ENCODE measurements around the gene AGMAT. TPM values are rescaled to one million over a fixed set of nuclear protein-coding genes. Genes with fewer than 3 reads are reported as not detected.

Gene AGMAT
- total and polyA plus RNA-seq, 9 of the 15 experiments (the other 6 are each of a cell fraction or from before 2014, with no cell fraction given): not detected

DNA sequence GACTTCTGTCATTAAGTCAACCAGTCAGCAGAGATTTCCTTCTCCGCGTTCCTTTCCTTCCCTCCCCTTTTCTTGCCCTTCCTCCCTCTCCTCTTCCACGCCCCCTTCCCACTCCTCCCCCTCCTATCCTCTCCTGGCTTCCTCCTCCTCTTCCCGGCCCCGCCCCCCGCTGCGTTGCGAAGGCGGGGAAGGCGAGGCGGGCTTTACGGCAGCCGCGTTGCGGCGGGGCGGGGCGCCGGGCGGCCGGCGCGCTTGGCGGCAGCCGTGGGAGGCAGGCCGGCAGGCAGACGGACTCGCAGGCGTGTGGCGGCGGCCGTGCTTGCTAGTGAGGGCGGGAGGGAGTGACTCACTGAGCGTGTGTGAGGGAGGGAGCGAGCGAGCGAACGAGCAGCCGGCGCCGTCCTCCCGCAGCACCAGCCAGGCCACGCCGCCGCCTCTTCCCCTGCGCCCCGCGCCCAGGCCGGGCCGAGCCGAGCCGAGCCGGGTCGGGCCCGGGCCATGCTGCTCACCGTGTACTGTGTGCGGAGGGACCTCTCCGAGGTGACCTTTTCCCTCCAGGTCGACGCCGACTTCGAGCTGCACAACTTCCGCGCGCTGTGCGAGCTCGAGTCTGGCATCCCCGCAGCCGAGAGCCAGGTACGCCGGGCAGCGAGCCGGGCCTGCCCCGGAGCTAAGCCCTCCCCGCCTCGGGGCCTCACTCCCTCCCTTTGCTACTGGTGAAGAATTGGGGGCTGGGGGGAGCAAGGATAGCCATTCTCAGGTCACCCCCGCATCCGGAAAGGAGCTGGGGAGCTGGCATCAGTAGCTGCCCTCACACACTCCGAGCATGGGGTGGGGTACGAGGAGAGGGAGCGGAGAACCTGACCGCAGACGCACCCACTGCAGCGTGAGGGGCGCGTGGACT is 32.6 kb upstream of the AGMAT start, which contains the start of gene DDI2:
Gene DDI2, plus strand, starts transcription at position 286 of the 904 bp plus-strand sequence. Its CDS starts 213 bp downstream, at position 499.
- peak; percentile 97 to 99 (median 98) for DNase-seq (ENCODE audit: extremely low read depth in 1 of 4, low spot score in 3 of 4)
- ATAC-seq: peak; percentile 95
- Histone ChIP-seq H3K79me2 (ENCODE audit: control insufficient read depth, insufficient read depth, low read length) (peaks cover 51% of the 10 kb centered on the region), H4K20me1 (replicated peaks; ENCODE audit: control insufficient read depth, insufficient read depth, low read length) (peaks cover 5% of the 10 kb centered on the region; the same call in 1 of the 2 replicates), H3K9me3 (replicated peaks; ENCODE audit: control insufficient read depth, insufficient read depth, low read depth, low read length) (no peaks in the 10 kb centered on the region), H3K9me1 (ENCODE audit: control insufficient read depth, insufficient read depth, low read length) (no peaks in the 10 kb centered on the region), H3K4me2 (ENCODE audit: insufficient read depth, low read length) (peak within 1 kb of the TSS; percentile 97), H3K27me3 (ENCODE audit: control insufficient read depth in 2 of 2, insufficient read depth in 2 of 2, low read length in 2 of 2) (no peaks in the 10 kb centered on the region), H3K27ac (ENCODE audit: extremely low read depth, low read depth, low read length) (peak within 1 kb of the TSS; percentile 83), H2AFZ (ENCODE audit: low read depth, low read length) (peak within 1 kb of the TSS; percentile 90), H3K4me1 (replicated peaks in 1 of 2; ENCODE audit: control insufficient read depth in 2 of 2, insufficient read depth in 2 of 2, low read length in 2 of 2) (peaks cover 23 to 32% of the 10 kb centered on the region in 2 experiments), H3K36me3 (ENCODE audit: control insufficient read depth, insufficient read depth, low read length) (peaks cover 23% of the 10 kb centered on the region), H3K4me3 (peak within 1 kb of the TSS; percentile 94), H3K9ac (ENCODE audit: insufficient read depth in 1 of 2, low read depth in 2 of 2, low read length in 2 of 2) (peak within 1 kb of the TSS; percentile 88 to 98)
- WGBS (ENCODE audit: insufficient coverage, low coverage, missing lambda C conversion rate): under 1% methylated on average over 68 of the region's 86 CpGs
- ChIA-PET CTCF (ENCODE audit: low intra/inter-chr PET ratio) (interaction anchor here (0.7 kb wide), 1 partner anchor 26 kb away, joined by 4 read pairs; no protein-coding TSS in a partner anchor), POLR2A (interaction anchor here (0.5 to 2.1 kb wide), 11 partner anchors 10 to 1523 kb away, joined by 3 to 17 read pairs (median 4); no protein-coding TSS in a partner anchor)
- intact Hi-C loops (cut with micrococcal nuclease): loop anchor here (2.0 kb wide), 1 partner anchor 91 kb away; the partner anchor contains the start of gene DNAJC16
- in situ Hi-C loops (cut with MboI): no loop called here
- BruUV-seq (replicated peaks): no TSS peak
- FAIRE-seq: peak; percentile 90
- no peak for TF ChIP-seq PTBP1 (IDR thresholded peaks at IDR 0.05; ENCODE audit: low read depth, low read length)
- no peak for TF ChIP-seq NFIC (IDR thresholded peaks at IDR 0.05)
- no peak for TF ChIP-seq ZNF778 (CRISPR knock-in tag; IDR thresholded peaks at IDR 0.05)
- TF ChIP-seq, protein P1, sequence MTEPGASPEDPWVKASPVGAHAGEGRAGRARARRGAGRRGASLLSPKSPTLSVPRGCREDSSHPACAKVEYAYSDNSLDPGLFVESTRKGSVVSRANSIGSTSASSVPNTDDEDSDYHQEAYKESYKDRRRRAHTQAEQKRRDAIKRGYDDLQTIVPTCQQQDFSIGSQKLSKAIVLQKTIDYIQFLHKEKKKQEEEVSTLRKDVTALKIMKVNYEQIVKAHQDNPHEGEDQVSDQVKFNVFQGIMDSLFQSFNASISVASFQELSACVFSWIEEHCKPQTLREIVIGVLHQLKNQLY (CRISPR knock-in tag; conservative IDR thresholded peaks at IDR 0.05): 0 out of 4 replicates have a peak, but pooled peaks of 1 of the 2 experiments have one; percentile 68
- no peak for TF ChIP-seq COPS2 (conservative IDR thresholded peaks at IDR 0.05)
- TF ChIP-seq HMGXB4 (CRISPR knock-in tag; IDR thresholded peaks at IDR 0.05): peak; percentile 97
- TF ChIP-seq SMARCC2 (IDR thresholded peaks at IDR 0.05; ENCODE audit: low read depth): no peak; the same call in 1 of the 2 replicates
- TF ChIP-seq TEAD4 (IDR thresholded peaks at IDR 0.05; ENCODE audit: low read length): no peak
- TF ChIP-seq TEAD4 (CRISPR knock-in tag; IDR thresholded peaks at IDR 0.05; ENCODE audit: borderline replicate concordance): peak; percentile 16; the same call in 1 of the 2 replicates
- TF ChIP-seq, protein P2, sequence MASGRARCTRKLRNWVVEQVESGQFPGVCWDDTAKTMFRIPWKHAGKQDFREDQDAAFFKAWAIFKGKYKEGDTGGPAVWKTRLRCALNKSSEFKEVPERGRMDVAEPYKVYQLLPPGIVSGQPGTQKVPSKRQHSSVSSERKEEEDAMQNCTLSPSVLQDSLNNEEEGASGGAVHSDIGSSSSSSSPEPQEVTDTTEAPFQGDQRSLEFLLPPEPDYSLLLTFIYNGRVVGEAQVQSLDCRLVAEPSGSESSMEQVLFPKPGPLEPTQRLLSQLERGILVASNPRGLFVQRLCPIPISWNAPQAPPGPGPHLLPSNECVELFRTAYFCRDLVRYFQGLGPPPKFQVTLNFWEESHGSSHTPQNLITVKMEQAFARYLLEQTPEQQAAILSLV (tag; IDR thresholded peaks at IDR 0.05): no peak
- TF ChIP-seq, protein P3, sequence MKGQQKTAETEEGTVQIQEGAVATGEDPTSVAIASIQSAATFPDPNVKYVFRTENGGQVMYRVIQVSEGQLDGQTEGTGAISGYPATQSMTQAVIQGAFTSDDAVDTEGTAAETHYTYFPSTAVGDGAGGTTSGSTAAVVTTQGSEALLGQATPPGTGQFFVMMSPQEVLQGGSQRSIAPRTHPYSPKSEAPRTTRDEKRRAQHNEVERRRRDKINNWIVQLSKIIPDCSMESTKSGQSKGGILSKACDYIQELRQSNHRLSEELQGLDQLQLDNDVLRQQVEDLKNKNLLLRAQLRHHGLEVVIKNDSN (CRISPR knock-in tag; IDR thresholded peaks at IDR 0.05): 0 out of 2 replicates have a peak, but pooled peaks have one; percentile 37
- no peak for TF ChIP-seq BDP1 (IDR thresholded peaks at IDR 0.05; ENCODE audit: insufficient read depth, insufficient read length)
- TF ChIP-seq BCOR (IDR thresholded peaks at IDR 0.05): 0 out of 2 replicates have a peak, but pooled peaks have one; percentile 21
- TF ChIP-seq BMI1 (IDR thresholded peaks at IDR 0.05; ENCODE audit: low read length): no peak
- TF ChIP-seq CSDE1 (IDR thresholded peaks at IDR 0.05): no peak
- TF ChIP-seq ZNF23 (CRISPR knock-in tag; IDR thresholded peaks at IDR 0.05): no peak
- TF ChIP-seq CEBPB (tag; IDR thresholded peaks at IDR 0.05): no peak
- no peak; the same call in 1 of the 2 replicates for TF ChIP-seq NFATC3 (IDR thresholded peaks at IDR 0.05)
- no peak for TF ChIP-seq MCM7 (IDR thresholded peaks at IDR 0.05)

Measured in K562 (cell line).